ENCODE measurements around the gene ARAP3. TPM values are rescaled to one million over a fixed set of nuclear protein-coding genes. Genes with fewer than 3 reads are reported as not detected.

The ARAP3 gene
- total RNA-seq, 1 experiment from 2014 or later: 15.1 TPM

GRCh38 chr5:141637767-141638419 lies 44.1 kb downstream of the ARAP3 start:
- no peaks in the 10 kb centered on the region for H4K20me1 ChIP-seq (ENCODE audit: insufficient read depth)
- no peak for DNase-seq (ENCODE audit: low read depth, low spot score)

More at GRCh38 chr5:141637767-141638419, 44.1 kb downstream of the ARAP3 start:
- no TSS peak for BruUV-seq (replicated peaks)
- no peaks in the 10 kb centered on the region for H3K27me3 ChIP-seq (ENCODE audit: insufficient read depth, low read length)
- H3K9ac ChIP-seq (ENCODE audit: low read length): peak overlapping the region; percentile 76
- no peaks in the 10 kb centered on the region for H3K9me2 ChIP-seq (ENCODE audit: insufficient read depth)
- peak; percentile 24; the same call in 1 of the 2 replicates for TF ChIP-seq POLR2AphosphoS5 (IDR thresholded peaks at IDR 0.05; ENCODE audit: low read depth, low read length)
- peak; percentile 37; the same call in 1 of the 2 replicates for TF ChIP-seq ZFX (IDR thresholded peaks at IDR 0.05)
- TF ChIP-seq SRF (IDR thresholded peaks at IDR 0.05; ENCODE audit: low read depth): no peak
- TF ChIP-seq CTCF (IDR thresholded peaks at IDR 0.05 in 2 of 3, conservative IDR thresholded peaks at IDR 0.05 in 1 of 3; ENCODE audit: borderline replicate concordance in 1 of 3, insufficient read depth in 1 of 3, low read depth in 2 of 3, low read length in 2 of 3): peak in 2 of 3 experiments; percentile 43 to 45; a peak in 4 of 6 replicates
- peak; percentile 28 for ATAC-seq
- H3K4me1 ChIP-seq (ENCODE audit: control insufficient read depth in 1 of 2, insufficient read depth in 2 of 2, low read length in 2 of 2): peaks cover 10 to 40% of the 10 kb centered on the region in 2 experiments
- RAD21 ChIA-PET (ENCODE audit: low non-redundant PET in 1 of 2, low total read pairs in 2 of 2, uncharacterized antibody in 2 of 2, unreplicated experiment in 2 of 2): interaction anchor here in 1 of 2 experiments (1.4 to 1.8 kb wide), 2 partner anchors 19 to 46 kb away, joined by 3 to 9 read pairs; partner anchors contain the start of gene DIAPH1
- peak overlapping the region; percentile 98 for H3K4me2 ChIP-seq (ENCODE audit: low read length)
- POLR2A ChIA-PET: interaction anchor here (2.0 kb wide), 1 partner anchor 19 kb away, joined by 14 read pairs; the partner anchor contains the start of gene DIAPH1
- H3K4me3 ChIP-seq (replicated peaks in 1 of 2; ENCODE audit: low read depth in 1 of 2, low read length in 2 of 2): peak overlapping the region; percentile 78 to 96
- H3K9me3 ChIP-seq (ENCODE audit: control insufficient read depth in 1 of 2, insufficient read depth in 1 of 2, low read depth in 1 of 2, low read length in 2 of 2): no peaks in the 10 kb centered on the region
- peaks cover 35% of the 10 kb centered on the region for H3K79me2 ChIP-seq (ENCODE audit: insufficient read depth, low read length)
- intact Hi-C loops (cut with micrococcal nuclease): no loop called here
- H3K36me3 ChIP-seq (ENCODE audit: control insufficient read depth in 1 of 2, insufficient read depth in 2 of 2, low read length in 2 of 2): 0 out of 4 replicates have a peak, but pooled peaks cover 0 to 4% of the 10 kb centered on the region in 2 experiments
- peak overlapping the region; percentile 62 for H3K27ac ChIP-seq (ENCODE audit: low read depth, low read length)
- CTCF ChIA-PET: interaction anchor here (1.0 to 3.5 kb wide), 5 partner anchors 19 to 242 kb away, joined by 3 to 35 read pairs (median 7); partner anchors contain the start of genes DIAPH1 and PCDHGA10
- H2AFZ ChIP-seq (ENCODE audit: low read depth, low read length, poor library complexity, severe bottlenecking): no peak overlapping the region
